Progenitor cell of endocrine pancreas (in vitro differentiated cells): Measurements from ENCODE around the gene IREB2. TPM values are rescaled to one million over a fixed set of nuclear protein-coding genes. Genes with fewer than 3 reads are reported as not detected.
A peak's percentile ranks its signal among the peaks of the same experiment; 100 is the strongest.

Source experiments
- DNase-seq: peaks from one replicate; pipeline ENCODE4 v3.0.0; 2021; ENCODE audit warnings: low spot score; ENCODE audit not compliant: unreplicated experiment
- H3K27ac Mint-ChIP-seq: 2 replicates; pipeline ENCODE4 v1.8.0; 2021; ENCODE audit warnings: mild to moderate bottlenecking, moderate library complexity, mixed read lengths
- H3K27me3 Mint-ChIP-seq: 2 replicates; pipeline ENCODE4 v1.8.0; 2021; ENCODE audit warnings: mixed read lengths
- H3K36me3 Mint-ChIP-seq: 2 replicates; pipeline ENCODE4 v1.8.0; 2022; ENCODE audit warnings: mixed read lengths; ENCODE audit not compliant: insufficient read depth
- H3K4me1 Mint-ChIP-seq: 2 replicates; pipeline ENCODE4 v1.8.0; 2021; ENCODE audit warnings: low read depth, mixed read lengths
- H3K4me3 Mint-ChIP-seq: 2 replicates; pipeline ENCODE4 v1.8.0; 2021; ENCODE audit warnings: low read depth, mild to moderate bottlenecking, moderate library complexity, mixed read lengths
- H3K9me3 Mint-ChIP-seq: 2 replicates; pipeline ENCODE4 v1.8.0; 2021; ENCODE audit warnings: low read depth, mixed read lengths
- total RNA-seq: library from RNA; stranded (reverse); gene quantifications from 2 replicates; pipeline ENCODE4 v1.2.1, GENCODE V29; 2021
- TF ChIP-seq, protein P1 (sequence below): fragments of 200-600 bp; sonication (generic); IDR thresholded peaks from one replicate; pipeline ENCODE4 v1.5.0; 2021; ENCODE audit warnings: antibody characterized with exemption, mild to moderate bottlenecking; ENCODE audit not compliant: unreplicated experiment

Gene IREB2
- total RNA-seq, 1 donor from 2014 or later: 95.3 TPM

- H3K27me3 Mint-ChIP-seq: no peaks in the 10 kb centered on the region
- TF ChIP-seq, protein P1, sequence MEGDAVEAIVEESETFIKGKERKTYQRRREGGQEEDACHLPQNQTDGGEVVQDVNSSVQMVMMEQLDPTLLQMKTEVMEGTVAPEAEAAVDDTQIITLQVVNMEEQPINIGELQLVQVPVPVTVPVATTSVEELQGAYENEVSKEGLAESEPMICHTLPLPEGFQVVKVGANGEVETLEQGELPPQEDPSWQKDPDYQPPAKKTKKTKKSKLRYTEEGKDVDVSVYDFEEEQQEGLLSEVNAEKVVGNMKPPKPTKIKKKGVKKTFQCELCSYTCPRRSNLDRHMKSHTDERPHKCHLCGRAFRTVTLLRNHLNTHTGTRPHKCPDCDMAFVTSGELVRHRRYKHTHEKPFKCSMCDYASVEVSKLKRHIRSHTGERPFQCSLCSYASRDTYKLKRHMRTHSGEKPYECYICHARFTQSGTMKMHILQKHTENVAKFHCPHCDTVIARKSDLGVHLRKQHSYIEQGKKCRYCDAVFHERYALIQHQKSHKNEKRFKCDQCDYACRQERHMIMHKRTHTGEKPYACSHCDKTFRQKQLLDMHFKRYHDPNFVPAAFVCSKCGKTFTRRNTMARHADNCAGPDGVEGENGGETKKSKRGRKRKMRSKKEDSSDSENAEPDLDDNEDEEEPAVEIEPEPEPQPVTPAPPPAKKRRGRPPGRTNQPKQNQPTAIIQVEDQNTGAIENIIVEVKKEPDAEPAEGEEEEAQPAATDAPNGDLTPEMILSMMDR: no peak
These were observed 18.4 kb downstream of the IREB2 start for GRCh38 chr15:78456426-78456825.

GRCh38 chr15:78457101-78457500 lies 19.1 kb downstream of the IREB2 start:
- H3K4me3 Mint-ChIP-seq: no peak overlapping the region
- TF ChIP-seq, protein P1: no peak
- no peak overlapping the region for H3K27ac Mint-ChIP-seq
- H3K4me1 Mint-ChIP-seq: peaks cover 40% of the 10 kb centered on the region
- H3K9me3 Mint-ChIP-seq: no peaks in the 10 kb centered on the region
- DNase-seq: no peak
- peaks cover 2% of the 10 kb centered on the region for H3K36me3 Mint-ChIP-seq
- no peaks in the 10 kb centered on the region for H3K27me3 Mint-ChIP-seq

More at GRCh38 chr15:78456426-78456825, 18.4 kb downstream of the IREB2 start:
- DNase-seq: no peak
- no peak overlapping the region for H3K4me3 Mint-ChIP-seq
- peak overlapping the region; percentile 42 for H3K27ac Mint-ChIP-seq
- peaks cover 42% of the 10 kb centered on the region for H3K4me1 Mint-ChIP-seq
- H3K36me3 Mint-ChIP-seq: peaks cover 5% of the 10 kb centered on the region
- H3K9me3 Mint-ChIP-seq: no peaks in the 10 kb centered on the region

DNA sequence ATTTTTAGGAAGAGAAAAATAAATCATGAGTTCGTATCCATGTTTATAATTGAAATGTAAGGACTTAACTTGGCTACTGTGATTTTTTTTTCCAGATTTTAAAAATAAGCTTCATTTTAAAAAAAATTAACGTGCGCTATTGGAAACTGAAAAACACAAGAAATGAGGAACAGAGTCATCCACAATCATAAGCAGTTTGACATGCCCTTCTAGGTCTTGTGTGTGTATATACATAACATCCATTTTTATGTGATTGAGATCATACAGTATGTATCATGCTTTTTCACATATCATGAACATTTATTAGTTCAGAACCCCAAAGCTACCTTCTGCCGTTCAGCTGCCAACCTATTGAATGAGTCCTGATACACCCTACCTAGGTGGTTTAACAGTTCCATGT lies 22.7 kb downstream of the IREB2 start:
- H3K27ac Mint-ChIP-seq: peak overlapping the region; percentile 20
- peaks cover 15% of the 10 kb centered on the region for H3K36me3 Mint-ChIP-seq
- no peak for DNase-seq
- peaks cover 20% of the 10 kb centered on the region for H3K4me1 Mint-ChIP-seq
- H3K4me3 Mint-ChIP-seq: no peak overlapping the region
- no peaks in the 10 kb centered on the region for H3K9me3 Mint-ChIP-seq
- no peaks in the 10 kb centered on the region for H3K27me3 Mint-ChIP-seq
- TF ChIP-seq, protein P1: no peak

- Mint-ChIP-seq H3K4me3 (no peak overlapping the region), H3K36me3 (peaks cover 15% of the 10 kb centered on the region), H3K27ac (peak overlapping the region; percentile 20), H3K4me1 (peaks cover 17% of the 10 kb centered on the region), H3K9me3 (no peaks in the 10 kb centered on the region), H3K27me3 (no peaks in the 10 kb centered on the region)
- TF ChIP-seq, protein P1: no peak
- DNase-seq: no peak
These were observed 23.3 kb downstream of the IREB2 start for GRCh38 chr15:78461171-78461888.

DNA sequence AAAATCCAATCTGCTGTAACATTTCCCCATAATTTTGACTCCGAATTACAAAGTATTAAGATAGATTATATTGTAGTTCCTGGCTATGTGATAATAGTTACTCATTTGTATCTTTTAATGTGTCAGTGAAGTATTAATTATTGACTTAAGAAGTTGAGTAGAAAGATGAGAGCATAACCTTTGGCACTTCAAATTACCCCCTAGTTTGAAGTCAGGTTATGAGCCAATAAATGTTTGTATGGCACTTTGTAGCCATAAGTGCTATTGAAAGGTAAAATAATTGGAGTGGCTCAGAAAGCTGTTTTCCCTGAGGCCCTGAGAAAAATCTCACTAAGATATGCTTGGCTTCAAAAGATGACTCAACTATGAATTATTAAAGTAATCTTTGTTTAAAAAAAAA lies 31.0 kb downstream of the IREB2 start:
- no peak for DNase-seq
- Mint-ChIP-seq H3K9me3 (no peaks in the 10 kb centered on the region), H3K27me3 (no peaks in the 10 kb centered on the region), H3K27ac (no peak overlapping the region), H3K4me3 (no peak overlapping the region), H3K36me3 (peaks cover 22% of the 10 kb centered on the region), H3K4me1 (no peaks in the 10 kb centered on the region)
- TF ChIP-seq, protein P1: no peak
